ENCODE measurements around the gene CHURC1. TPM values are rescaled to one million over a fixed set of nuclear protein-coding genes. Genes with fewer than 3 reads are reported as not detected.

CHURC1 gene
- total and polyA plus RNA-seq, 2 of the 8 experiments (the other 6 are each of a cell fraction or from before 2014, with no cell fraction given): 50.2 to 59.3 TPM

- H3K36me3 ChIP-seq (ENCODE audit: control insufficient read depth in 2 of 4, insufficient read depth in 4 of 4, low read length in 3 of 4): no peaks in the 10 kb centered on the region
- H3K79me2 ChIP-seq (ENCODE audit: control insufficient read depth in 1 of 2, insufficient read depth in 2 of 2, low read length in 2 of 2): peaks cover 0 to 8% of the 10 kb centered on the region in 2 experiments; a peak in 1 of 4 replicates
- H2BK15ac ChIP-seq (ENCODE audit: low read length): no peak overlapping the region
- no CpG with 5 or more reads among the region's 9 CpGs for WGBS, 2 experiments (ENCODE audit: extremely low coverage in 1 of 2, insufficient coverage in 1 of 2, insufficient read length in 1 of 2, insufficient replicate concordance in 2 of 2, low coverage in 1 of 2, low lambda C conversion rate in 2 of 2, missing lambda C conversion rate in 1 of 2)
- no peak overlapping the region for H2BK12ac ChIP-seq (ENCODE audit: low read depth, low read length)
- no peaks in the 10 kb centered on the region for H3K9me3 ChIP-seq (ENCODE audit: insufficient read depth in 2 of 2, low read depth in 1 of 2, low read length in 1 of 2)
- CTCF ChIA-PET (ENCODE audit: partially characterized antibody): interaction anchor here (0.8 to 1.6 kb wide), 4 partner anchors 11 to 22 kb away, joined by 3 to 7 read pairs (median 4); no protein-coding TSS in a partner anchor
- H2AK5ac ChIP-seq (ENCODE audit: low read depth, low read length): no peak overlapping the region
- no peak for TF ChIP-seq KDM5A (IDR thresholded peaks at IDR 0.05; ENCODE audit: low read length)
- no peak for TF ChIP-seq RNF2 (IDR thresholded peaks at IDR 0.05; ENCODE audit: borderline replicate concordance, low read depth, low read length, missing control alignments, poor library complexity, severe bottlenecking)
- TF ChIP-seq RAD21 (IDR thresholded peaks at IDR 0.05 in 1 of 2, conservative IDR thresholded peaks at IDR 0.05 in 1 of 2; ENCODE audit: low read depth in 2 of 2, low read length in 2 of 2): no peak
- H4K20me1 ChIP-seq (replicated peaks in 1 of 2; ENCODE audit: control insufficient read depth in 1 of 2, insufficient read depth in 2 of 2, low read length in 2 of 2): peaks cover 0 to 2% of the 10 kb centered on the region in 2 experiments
- H3K27me3 ChIP-seq (replicated peaks in 1 of 4; ENCODE audit: control insufficient read depth in 3 of 4, extremely low read depth in 1 of 4, insufficient read depth in 3 of 4, low read length in 3 of 4): peaks cover 0 to 24% (median 8%) of the 10 kb centered on the region in 4 experiments; a peak in 4 of 7 replicates
- H3K23ac ChIP-seq (ENCODE audit: insufficient read length): no peak overlapping the region
- no peak overlapping the region for H3K14ac ChIP-seq (ENCODE audit: insufficient read length)
- H3K79me1 ChIP-seq (ENCODE audit: low read depth, low read length): 0 out of 2 replicates have a peak, but pooled peaks cover 2% of the 10 kb centered on the region
- H4K5ac ChIP-seq (ENCODE audit: insufficient read length, low read depth, low read length): no peak overlapping the region
- peak overlapping the region; percentile 7 for H4K91ac ChIP-seq (replicated peaks; ENCODE audit: insufficient read length, low read length)
- H3K4me2 ChIP-seq (ENCODE audit: insufficient read depth in 1 of 2, low read depth in 2 of 2, low read length in 2 of 2): peak overlapping the region in 1 of 2 experiments; percentile 31; a peak in 1 of 4 replicates
- FAIRE-seq (no peak), DNase-seq (ENCODE audit: low read depth in 1 of 2, low spot score in 2 of 2) (no peak)
- POLR2A ChIA-PET (ENCODE audit: partially characterized antibody): interaction anchor here (0.7 to 3.6 kb wide), 3 partner anchors 12 to 579 kb away, joined by 3 to 17 read pairs (median 3); partner anchors contain the start of gene FNTB
- no peak overlapping the region for H3K18ac ChIP-seq (ENCODE audit: extremely low read depth, low read length)
- peak overlapping the region; percentile 21 for H3K4ac ChIP-seq (replicated peaks; ENCODE audit: insufficient read length, low read depth, low read length)
- H3K4me3 ChIP-seq (ENCODE audit: extremely low read depth in 1 of 4, insufficient read depth in 2 of 4, low read depth in 3 of 4, low read length in 4 of 4): no peak overlapping the region
- H2BK5ac ChIP-seq (ENCODE audit: low read depth, low read length): no peak overlapping the region
- no peak overlapping the region for H3K9ac ChIP-seq (replicated peaks in 1 of 4; ENCODE audit: extremely low read depth in 1 of 4, low read depth in 3 of 4, low read length in 3 of 4)
- H2BK20ac ChIP-seq (ENCODE audit: low read length): peak overlapping the region; percentile 93; the same call in 1 of the 2 replicates
- H3K56ac ChIP-seq (replicated peaks; ENCODE audit: insufficient read length, low read depth, low read length): no peak overlapping the region
- no peak overlapping the region for H3K27ac ChIP-seq (ENCODE audit: low read depth, low read length)
- H2AFZ ChIP-seq (ENCODE audit: low read length): no peak overlapping the region
- H4K8ac ChIP-seq (ENCODE audit: extremely low read depth, insufficient read depth, low read length): no peak overlapping the region
- peaks cover 4 to 27% (median 14%) of the 10 kb centered on the region in 4 experiments for H3K4me1 ChIP-seq (replicated peaks in 1 of 4; ENCODE audit: control insufficient read depth in 3 of 4, insufficient read depth in 4 of 4, low read length in 3 of 4)
- H3K23me2 ChIP-seq (ENCODE audit: low read depth, low read length): peaks cover 2% of the 10 kb centered on the region; the same call in 1 of the 2 replicates
- no peak overlapping the region for H2BK120ac ChIP-seq (replicated peaks; ENCODE audit: low read depth, low read length)
Observed at GRCh38 chr14:64973826-64974225, 59.6 kb downstream of the CHURC1 start.
